Stimulated activated naive B cell treated with anti-CD40 and anti-IgM and Interleukin-4, amounts not matched to agents 10 μg/mL and 1 μg/mL and 100 μg/mL, for 72 hours (primary cell): ENCODE data around the gene PRR33.
"Not testable (repeated sequence)": the region's sequence is repeated elsewhere in the genome, so short reads cannot be mapped to it uniquely, and the experiment has no call there.

Experiments
- ATAC-seq, 2 donors: fragments of 150-1000 bp; cut with Tn5 transposase; replicated peaks; 2 replicates each; pipeline ENCODE4 v1.10.0; 2021; ENCODE audit warnings: moderate library complexity in 1 of 2
- DNase-seq: peaks from one replicate; pipeline ENCODE4 v3.0.0; 2021
- H3K27ac Mint-ChIP-seq: one replicate; pipeline ENCODE4 v1.8.0; 2022; ENCODE audit warnings: mild to moderate bottlenecking, mixed read lengths
- H3K27me3 Mint-ChIP-seq, 2 donors: one replicate each; pipeline ENCODE4 v1.8.0; 2022; ENCODE audit warnings: mixed read lengths in 2 of 2
- H3K36me3 Mint-ChIP-seq, 2 donors: one replicate each; pipeline ENCODE4 v1.8.0; 2022; ENCODE audit warnings: mixed read lengths in 2 of 2, mild to moderate bottlenecking in 1 of 2
- H3K4me1 Mint-ChIP-seq, 2 donors: one replicate each; pipeline ENCODE4 v1.8.0; 2022; ENCODE audit warnings: mixed read lengths in 2 of 2, mild to moderate bottlenecking in 1 of 2
- H3K4me3 Mint-ChIP-seq, 2 donors: one replicate each; pipeline ENCODE4 v1.8.0; 2022; ENCODE audit warnings: mild to moderate bottlenecking in 2 of 2, mixed read lengths in 2 of 2, moderate library complexity in 1 of 2
- H3K9me3 Mint-ChIP-seq, 2 donors: one replicate each; pipeline ENCODE4 v1.8.0; 2022; ENCODE audit warnings: mixed read lengths in 2 of 2, mild to moderate bottlenecking in 1 of 2

PRR33 gene

DNA sequence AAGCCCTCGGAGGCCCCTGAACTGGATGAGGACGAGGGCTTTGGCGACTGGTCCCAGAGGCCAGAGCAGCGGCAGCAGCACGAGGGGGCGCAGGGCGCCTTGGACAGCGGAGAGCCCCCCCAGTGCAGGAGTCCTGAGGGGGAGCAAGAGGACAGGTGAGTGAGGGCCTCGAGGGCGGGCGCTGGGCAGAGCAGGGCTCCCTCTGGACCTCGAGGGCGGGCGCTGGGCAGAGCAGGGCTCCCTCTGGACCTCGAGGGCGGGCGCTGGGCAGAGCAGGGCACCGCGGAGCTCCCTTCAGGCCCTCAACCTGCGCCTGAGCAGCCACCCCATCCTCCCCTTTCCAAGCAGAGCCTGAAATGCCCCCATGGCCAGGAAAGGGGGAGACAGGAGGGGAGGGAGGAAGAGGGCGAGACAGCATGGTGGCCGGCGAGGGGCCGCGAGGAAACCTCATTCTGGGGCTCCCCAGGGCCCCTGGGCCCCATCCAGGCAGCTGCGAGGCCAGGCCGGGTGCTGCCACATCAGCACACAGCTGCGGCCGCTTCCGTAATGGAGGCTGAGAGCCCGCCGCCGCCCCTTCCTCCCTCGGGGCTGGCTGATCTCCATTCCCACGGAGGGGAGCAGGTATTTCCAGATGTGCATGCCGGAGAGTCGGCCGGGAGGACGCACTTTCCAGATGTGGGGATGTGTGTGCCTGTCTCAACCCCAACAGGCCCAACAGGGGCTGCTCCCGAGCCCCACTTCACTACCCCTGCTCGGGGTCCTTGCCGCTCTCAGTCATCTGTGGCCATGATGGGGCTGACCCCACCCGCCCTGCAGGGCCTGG, 10.0 kb downstream of the PRR33 start:
- Mint-ChIP-seq H3K4me3 (no peak overlapping the region), H3K4me1 (peaks cover 27 to 54% of the 10 kb centered on the region in 2 donors), H3K36me3 (peaks cover 12 to 19% of the 10 kb centered on the region in 2 donors), H3K9me3 (no peaks in the 10 kb centered on the region), H3K27ac (peak overlapping the region; percentile 48), H3K27me3 (no peaks in the 10 kb centered on the region)
- ATAC-seq (peak; percentile 46 to 47), DNase-seq (no peak)

DNA sequence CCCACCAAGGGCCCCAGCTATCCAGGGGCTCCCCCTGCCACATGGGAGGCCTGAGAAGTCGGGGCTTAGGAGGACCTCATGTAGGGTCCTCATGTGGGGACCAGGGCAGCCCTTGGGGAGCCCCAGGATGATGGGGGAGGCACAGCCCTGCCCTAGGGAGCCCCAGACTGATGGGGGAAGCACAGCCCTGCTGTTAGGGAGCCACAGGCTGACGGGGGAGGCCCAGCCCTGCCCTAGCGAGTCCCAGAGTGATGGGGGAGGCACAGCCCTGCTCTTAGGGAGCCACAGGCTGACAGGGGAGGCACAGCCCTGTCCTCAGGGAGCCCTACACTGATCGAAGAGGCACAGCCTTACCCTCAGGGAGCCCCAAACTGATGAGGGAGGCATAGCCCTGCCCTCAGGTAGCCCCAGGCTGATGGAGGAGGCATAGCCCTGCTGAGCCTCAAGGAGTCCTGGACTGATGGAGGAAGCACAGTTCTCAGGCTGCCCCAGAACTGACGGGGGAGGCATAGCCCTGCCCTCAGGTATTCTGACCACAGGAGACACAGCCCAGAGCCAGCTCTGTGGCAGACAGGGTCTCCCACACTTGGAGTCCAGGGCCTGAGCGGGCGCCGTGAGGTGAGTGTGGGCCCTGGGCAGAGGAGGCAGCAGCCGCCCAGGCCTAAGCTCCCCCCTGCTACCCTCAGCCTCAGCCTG, 10.8 kb downstream of the PRR33 start:
- peak overlapping the region in 1 of 2 donors; percentile 31 for H3K4me3 Mint-ChIP-seq

DNA sequence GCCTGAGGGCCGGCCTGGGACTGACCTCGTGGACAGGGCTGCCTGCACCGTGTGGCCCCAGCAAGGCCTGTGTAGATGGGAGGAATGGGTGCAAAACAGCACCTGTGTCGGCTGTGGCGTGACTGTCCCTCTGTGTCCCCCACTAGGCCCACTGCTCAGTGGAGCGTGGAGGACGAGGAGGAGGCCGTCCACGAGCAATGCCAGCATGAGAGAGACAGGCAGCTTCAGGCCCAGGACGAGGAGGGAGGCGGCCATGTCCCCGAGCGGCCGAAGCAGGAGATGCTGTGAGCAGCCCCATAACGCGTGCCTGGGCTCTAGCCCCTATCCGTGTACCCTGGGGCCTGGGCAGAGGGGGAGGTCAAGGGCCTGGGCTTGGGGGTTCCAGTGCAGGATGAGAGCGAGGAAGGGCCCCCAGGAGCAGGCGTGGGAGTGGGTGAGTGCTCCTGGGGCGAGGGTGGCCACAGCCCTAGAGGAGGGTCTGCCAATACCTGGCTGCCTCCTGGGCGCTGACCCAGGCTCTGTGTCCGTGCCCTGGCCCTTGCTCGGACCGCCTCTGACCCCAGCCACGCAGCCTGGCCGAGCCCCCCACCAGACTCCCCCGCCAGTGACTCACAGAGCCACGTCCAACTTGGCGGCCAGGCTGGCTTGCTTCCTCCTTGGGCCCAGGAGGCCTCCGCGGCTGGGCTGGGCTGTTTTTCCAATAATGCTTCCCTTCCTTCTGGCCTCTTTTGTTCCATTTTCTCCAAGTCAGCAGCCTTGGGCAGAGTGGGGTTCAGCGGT, 11.6 kb downstream of the PRR33 start:
- no peaks in the 10 kb centered on the region for H3K27me3 Mint-ChIP-seq
- ATAC-seq (no peak), DNase-seq (no peak)
- H3K4me3 Mint-ChIP-seq, result no peak overlapping the region
- H3K4me1 Mint-ChIP-seq, result peaks cover 30 to 70% of the 10 kb centered on the region in 2 donors
- no peaks in the 10 kb centered on the region for H3K9me3 Mint-ChIP-seq
- peak overlapping the region; percentile 47 for H3K27ac Mint-ChIP-seq
- H3K36me3 Mint-ChIP-seq, result peaks cover 16 to 22% of the 10 kb centered on the region in 2 donors

More for the DNA sequence above, 10.8 kb downstream of the PRR33 start:
- Mint-ChIP-seq H3K27me3 (no peaks in the 10 kb centered on the region), H3K4me1 (peaks cover 27 to 62% of the 10 kb centered on the region in 2 donors), H3K9me3 (no peaks in the 10 kb centered on the region), H3K27ac (peak overlapping the region; percentile 48), H3K36me3 (peaks cover 12 to 21% of the 10 kb centered on the region in 2 donors)
- ATAC-seq (peak in 1 of 2 donors; percentile 6), DNase-seq (no peak)

DNA sequence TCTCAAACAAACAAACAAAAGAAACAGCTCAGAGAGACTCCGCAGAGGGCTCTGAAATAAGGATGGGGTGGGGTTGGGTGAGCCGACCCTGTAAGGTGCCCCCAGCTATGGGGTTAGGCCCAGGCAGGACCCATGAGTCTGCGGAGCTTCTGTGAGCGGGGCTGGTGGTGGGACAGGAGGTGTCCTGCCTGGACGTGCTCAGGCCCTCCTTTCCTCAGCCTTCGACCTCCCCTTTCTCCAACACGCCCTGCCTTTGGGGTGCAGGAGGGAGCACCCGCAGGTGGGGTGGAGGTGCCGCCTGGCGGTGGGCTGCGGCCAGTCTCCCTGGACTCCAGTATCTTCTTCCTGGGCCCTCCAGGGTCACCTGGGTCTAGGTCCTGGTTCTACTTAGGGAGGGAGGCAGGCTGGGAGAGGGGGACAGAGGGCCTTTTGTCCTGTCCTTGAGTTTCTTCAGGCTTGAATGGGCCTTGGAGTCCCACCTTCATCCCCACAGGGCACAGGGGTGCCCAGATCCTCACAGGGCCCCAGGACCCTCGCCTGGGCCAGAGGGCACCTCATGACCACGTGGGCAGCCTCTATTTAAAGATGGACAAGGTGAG, 12.3 kb downstream of the PRR33 start:
- DNase-seq, result no peak
- H3K9me3 Mint-ChIP-seq, result no peaks in the 10 kb centered on the region
- ATAC-seq, result no peak
- H3K4me3 Mint-ChIP-seq, result no peak overlapping the region
- no peak overlapping the region for H3K27ac Mint-ChIP-seq
- peaks cover 30 to 72% of the 10 kb centered on the region in 2 donors for H3K4me1 Mint-ChIP-seq
- no peaks in the 10 kb centered on the region for H3K27me3 Mint-ChIP-seq
- H3K36me3 Mint-ChIP-seq, result peaks cover 16 to 22% of the 10 kb centered on the region in 2 donors

DNA sequence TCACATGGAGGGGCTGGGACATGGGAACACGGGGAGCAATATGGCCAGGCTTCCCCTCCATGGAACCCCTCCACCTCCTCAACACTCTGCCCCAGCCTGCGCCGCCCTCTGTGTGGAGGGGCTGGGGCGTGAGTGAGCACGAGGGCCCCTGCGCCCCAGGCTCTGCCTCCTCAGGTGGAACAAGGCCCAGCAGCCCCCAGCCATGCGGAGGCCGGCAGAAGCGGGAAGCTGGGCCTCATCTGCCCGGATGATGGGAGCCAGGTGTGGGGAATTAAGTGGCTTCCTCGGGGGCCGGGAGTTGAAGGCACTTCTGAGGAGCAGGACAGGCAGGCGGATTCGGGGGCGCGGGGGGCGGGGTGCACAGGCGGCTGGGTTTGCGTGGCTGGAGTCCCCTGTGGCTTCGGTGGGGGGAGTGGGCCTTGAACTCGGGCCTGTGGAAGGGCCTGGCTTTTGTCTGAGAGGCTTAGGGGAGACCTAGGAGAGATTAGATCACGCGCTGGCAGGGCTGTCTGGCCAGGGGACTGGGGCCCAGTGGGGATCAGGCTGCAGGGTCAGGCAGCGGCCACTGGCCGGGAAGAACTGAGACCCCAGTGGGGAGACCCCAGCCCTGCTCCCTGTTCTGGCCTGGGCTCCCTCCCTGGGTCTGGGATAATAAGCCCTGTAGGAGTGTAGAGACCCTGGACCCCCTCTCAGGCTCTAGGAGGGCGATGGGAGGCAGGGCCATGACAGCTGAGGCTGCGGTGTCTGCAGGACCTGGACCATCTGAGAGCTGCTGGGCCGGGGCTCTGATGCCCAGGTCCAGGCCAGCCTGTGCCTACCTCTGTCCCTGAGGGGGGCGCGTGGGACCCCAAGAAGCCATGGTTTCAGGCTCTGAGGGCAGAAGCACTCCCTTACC, 13.3 kb downstream of the PRR33 start:
- Mint-ChIP-seq H3K4me1 (peaks cover 31 to 77% of the 10 kb centered on the region in 2 donors), H3K27me3 (no peaks in the 10 kb centered on the region), H3K36me3 (peaks cover 18 to 22% of the 10 kb centered on the region in 2 donors), H3K27ac (no peak overlapping the region), H3K4me3 (no peak overlapping the region), H3K9me3 (no peaks in the 10 kb centered on the region)
- DNase-seq (no peak), ATAC-seq (no peak)

DNA sequence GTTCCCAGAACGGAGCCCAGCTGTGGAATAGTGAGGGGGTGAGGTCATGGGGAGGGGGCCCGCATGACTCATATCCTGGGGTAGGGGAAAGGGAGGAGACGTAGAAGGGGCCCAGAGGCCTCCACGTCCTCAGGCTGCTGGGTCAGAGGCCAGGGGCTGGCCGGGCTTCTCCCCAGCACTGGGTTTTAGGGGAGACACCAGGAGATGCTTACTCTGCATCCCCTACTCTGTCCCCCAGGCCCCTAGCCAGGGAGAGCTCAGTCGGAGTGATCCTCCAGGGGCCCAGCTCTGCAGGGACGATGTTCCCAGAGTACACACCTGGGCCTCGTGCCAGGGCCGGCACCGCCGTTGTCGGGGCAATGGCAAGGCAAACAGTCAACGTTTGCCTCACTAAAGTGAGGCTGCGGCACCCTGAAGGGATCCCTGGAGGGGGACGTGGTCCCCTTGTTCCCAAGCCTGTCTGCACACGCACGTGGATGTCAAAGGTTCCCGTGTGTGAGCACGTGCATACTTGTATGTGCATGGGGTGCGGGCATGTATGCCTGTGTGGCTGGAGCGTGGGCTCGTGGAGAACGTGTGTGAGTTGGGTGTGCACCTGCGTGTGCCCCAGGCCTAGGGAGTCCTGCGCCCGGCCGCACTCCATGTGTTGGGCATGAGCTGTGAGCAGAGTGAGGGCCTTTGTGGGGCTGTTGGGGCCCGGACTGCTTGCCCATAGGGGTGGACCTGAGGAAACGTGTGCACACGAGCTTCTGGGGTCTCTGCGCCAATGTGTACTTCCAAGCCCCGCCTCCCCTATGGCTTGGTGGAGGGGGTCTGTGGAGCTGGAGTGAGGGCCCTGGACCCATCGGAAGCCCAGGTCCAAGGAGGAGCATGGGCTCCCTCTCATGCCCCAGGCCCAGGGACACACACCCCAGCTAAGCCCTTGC, 14.2 kb downstream of the PRR33 start:
- H3K27me3 Mint-ChIP-seq, result no peaks in the 10 kb centered on the region
- H3K9me3 Mint-ChIP-seq, result no peaks in the 10 kb centered on the region
- DNase-seq, result no peak
- H3K4me3 Mint-ChIP-seq, result no peak overlapping the region
- H3K27ac Mint-ChIP-seq, result no peak overlapping the region
- H3K36me3 Mint-ChIP-seq, result peaks cover 18 to 22% of the 10 kb centered on the region in 2 donors
- no peak for ATAC-seq
- peaks cover 37 to 83% of the 10 kb centered on the region in 2 donors for H3K4me1 Mint-ChIP-seq

DNA sequence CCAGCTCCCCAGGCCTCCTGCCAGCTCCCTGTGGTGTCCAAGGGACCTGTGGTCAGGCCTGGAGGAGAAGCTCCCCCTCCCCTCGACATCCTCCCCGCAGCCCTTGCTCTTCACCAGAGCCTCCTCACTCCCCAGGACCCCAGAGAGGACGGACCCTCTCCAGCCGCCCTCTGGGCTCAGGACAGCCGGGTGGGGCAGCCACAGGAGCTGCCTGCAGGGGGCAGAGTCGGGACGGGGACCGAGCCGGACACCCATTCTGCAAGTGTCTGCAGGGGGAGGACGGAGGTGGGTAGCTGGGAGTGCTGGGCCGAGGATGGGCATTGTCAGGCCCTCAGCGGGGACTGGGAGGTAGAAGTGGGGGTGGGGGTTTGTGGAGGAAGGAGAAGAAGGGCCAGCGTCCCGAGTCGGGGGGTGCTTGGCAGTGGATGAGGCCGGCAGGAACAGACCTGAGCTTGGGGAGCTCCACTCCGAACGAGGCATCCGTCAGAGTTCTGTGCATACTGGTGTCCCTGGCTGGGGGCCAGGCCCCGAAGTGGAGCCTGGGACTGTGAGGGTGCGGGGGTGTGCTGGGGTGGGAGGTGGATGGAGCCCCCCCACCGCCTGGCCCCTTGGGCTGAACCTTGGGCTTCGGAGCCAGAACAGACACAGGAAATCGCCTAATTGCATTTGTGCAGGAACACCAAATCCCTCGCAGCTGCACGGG, 15.2 kb downstream of the PRR33 start:
- Mint-ChIP-seq H3K27me3 (no peaks in the 10 kb centered on the region), H3K27ac (peak overlapping the region; percentile 5), H3K4me3 (no peak overlapping the region), H3K4me1 (peaks cover 43 to 83% of the 10 kb centered on the region in 2 donors), H3K9me3 (no peaks in the 10 kb centered on the region), H3K36me3 (peaks cover 20 to 30% of the 10 kb centered on the region in 2 donors)
- ATAC-seq (no peak), DNase-seq (no peak)

DNA sequence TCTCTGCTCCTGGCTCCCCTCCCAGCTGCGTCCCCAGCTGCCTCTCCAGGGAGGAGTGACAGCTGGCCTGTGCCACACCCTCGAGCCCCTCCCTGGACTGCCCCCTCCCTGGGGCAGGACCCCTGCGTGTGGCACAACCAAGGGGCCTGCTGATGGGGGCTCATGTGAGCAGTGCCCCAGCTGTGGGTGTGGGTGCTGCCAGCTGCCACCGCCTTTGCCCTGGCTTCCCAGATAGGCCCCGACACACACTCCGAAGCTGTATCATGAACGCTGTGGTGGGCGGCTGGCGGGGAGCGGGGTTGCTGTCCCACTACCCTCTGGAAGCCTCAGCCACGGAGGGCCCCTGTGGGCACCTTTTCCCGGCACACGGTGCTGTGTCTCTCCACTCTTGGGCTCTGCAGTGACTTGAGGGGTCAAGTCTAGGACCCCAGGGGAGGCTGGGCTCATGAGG, 15.8 kb downstream of the PRR33 start:
- H3K27me3 Mint-ChIP-seq, H3K9me3 Mint-ChIP-seq, H3K4me3 Mint-ChIP-seq, ATAC-seq, DNase-seq: not testable (repeated sequence)
- peak overlapping the region; percentile 5 for H3K27ac Mint-ChIP-seq
- peaks cover 19 to 35% of the 10 kb centered on the region in 2 donors for H3K36me3 Mint-ChIP-seq
- H3K4me1 Mint-ChIP-seq, result peaks cover 46 to 83% of the 10 kb centered on the region in 2 donors

DNA sequence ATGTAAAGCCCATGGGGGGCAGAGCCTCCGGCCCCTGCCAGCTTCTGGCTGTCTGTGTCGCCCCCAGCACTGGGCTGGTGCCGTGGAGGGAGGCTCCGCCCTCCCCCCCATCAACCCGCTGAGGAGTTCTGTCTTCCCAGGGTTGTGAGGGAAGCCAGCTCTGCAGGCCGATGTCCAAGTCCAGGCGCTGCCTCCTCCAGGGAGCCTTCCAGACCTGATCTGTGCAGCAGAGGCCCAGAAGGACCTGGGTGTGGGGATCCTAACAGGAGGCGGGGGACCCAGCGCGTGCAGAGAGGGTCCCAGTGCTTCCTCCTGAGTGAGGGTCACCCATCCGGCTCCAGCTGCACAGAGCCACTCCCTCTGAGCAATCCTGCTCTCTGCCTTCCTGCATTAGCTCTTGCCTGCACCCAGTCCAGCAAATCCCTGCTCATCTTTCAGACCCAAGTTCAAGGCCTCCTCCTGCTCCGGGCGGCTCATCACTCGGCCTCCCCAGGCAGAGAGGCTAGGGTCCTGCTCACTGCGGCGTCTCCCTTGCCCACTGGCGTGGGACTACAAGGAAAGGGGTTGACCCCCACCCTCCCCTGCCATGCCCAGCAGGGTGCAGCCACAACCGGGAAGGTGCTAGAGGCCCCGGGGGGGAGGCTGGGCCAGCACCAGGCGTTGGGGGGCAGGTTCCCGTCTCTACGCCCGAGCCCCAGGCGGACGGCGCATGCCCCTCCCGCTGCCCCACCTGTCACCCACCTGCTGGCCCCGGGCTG, 16.4 kb downstream of the PRR33 start:
- peaks cover 46 to 83% of the 10 kb centered on the region in 2 donors for H3K4me1 Mint-ChIP-seq
- no peak overlapping the region for H3K4me3 Mint-ChIP-seq
- no peaks in the 10 kb centered on the region for H3K27me3 Mint-ChIP-seq
- H3K9me3 Mint-ChIP-seq, result no peaks in the 10 kb centered on the region
- H3K27ac Mint-ChIP-seq, result no peak overlapping the region
- H3K36me3 Mint-ChIP-seq, result peaks cover 18 to 38% of the 10 kb centered on the region in 2 donors
- ATAC-seq, result no peak
- no peak for DNase-seq

DNA sequence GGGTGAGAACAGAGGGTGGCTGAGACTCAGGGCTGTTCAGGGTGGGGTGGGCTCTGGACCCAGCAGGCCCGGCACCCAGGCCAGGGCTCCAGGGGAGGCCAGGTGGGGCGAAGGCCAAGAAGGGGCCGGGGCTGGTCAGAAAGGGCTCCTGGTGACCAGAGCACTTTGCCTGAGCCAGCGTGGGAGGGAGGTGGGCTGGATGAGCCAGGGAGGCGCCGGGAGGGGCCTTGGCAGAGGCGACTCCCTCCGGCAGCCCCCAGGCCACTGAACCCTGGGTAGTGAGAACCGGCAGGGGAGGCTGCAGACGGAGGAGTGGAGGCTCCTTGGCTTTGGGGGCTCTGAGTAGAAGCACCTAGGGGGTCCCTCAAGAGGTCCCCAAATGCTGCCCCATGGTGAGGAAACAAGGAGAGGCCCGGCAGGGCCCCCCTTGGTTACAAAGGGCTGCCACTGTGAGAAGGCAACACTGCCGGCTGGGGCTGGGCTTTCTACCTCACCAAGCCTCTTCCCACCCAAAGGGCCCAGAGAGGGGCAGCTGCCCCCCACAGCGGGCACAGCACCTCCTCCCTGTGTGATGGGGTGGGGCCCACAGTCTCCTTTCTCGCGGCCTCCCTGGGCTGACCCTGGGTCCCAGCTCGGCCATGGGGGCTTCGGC, 17.1 kb downstream of the PRR33 start:
- not testable (repeated sequence) for H3K9me3 Mint-ChIP-seq, DNase-seq, H3K27ac Mint-ChIP-seq, H3K27me3 Mint-ChIP-seq, ATAC-seq, H3K4me3 Mint-ChIP-seq
- H3K36me3 Mint-ChIP-seq, result peaks cover 16 to 38% of the 10 kb centered on the region in 2 donors
- peaks cover 45 to 83% of the 10 kb centered on the region in 2 donors for H3K4me1 Mint-ChIP-seq

DNA sequence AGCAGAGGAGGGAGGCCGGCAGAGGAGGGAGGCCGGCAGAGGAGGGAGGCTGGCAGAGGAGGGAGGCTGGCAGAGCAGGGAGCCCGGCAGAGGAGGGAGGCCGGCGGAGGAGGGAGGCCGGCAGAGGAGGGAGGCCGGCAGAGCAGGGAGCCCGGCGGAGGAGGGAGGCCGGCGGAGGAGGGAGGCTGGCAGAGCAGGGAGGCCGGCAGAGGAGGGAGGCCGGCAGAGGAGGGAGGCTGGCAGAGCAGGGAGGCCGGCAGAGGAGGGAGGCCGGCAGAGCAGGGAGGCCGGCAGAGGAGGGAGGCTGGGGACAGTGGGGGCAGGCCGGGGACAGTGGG, 17.9 kb downstream of the PRR33 start:
- not testable (repeated sequence) for ATAC-seq, H3K27ac Mint-ChIP-seq, DNase-seq, H3K4me3 Mint-ChIP-seq, H3K9me3 Mint-ChIP-seq, H3K27me3 Mint-ChIP-seq
- Mint-ChIP-seq H3K36me3 (peaks cover 22 to 46% of the 10 kb centered on the region in 2 donors), H3K4me1 (peaks cover 53 to 85% of the 10 kb centered on the region in 2 donors)
